A673 (cell line): ENCODE measurements around the gene RBCK1. TPM values are rescaled to one million over a fixed set of nuclear protein-coding genes. Genes with fewer than 3 reads are reported as not detected.
A peak's percentile ranks its signal among the peaks of the same experiment; 100 is the strongest.

Source experiments
- BruUV-seq: library from RNA; stranded (reverse); fragments of 400-500 nt; replicated peaks from 2 replicates; lab custom pipeline; 2021; lab: Mats Ljungman, UMichigan
- CTCF ChIA-PET: fragments of 300-600 bp; sonication (Branson Sonifier 250); formaldehyde crosslinking; loops from one replicate; lab custom pipeline; 2022; ENCODE audit warnings: antibody characterized with exemption; lab: Charles Lee
- POLR2A ChIA-PET: fragments of 300-600 bp; sonication (Branson Sonifier 250); formaldehyde crosslinking; loops from one replicate; lab custom pipeline; 2022; ENCODE audit warnings: antibody characterized with exemption; ENCODE audit not compliant: low non-redundant PET; lab: Charles Lee
- DNase-seq: peaks from one replicate; pipeline ENCODE4 v3.0.0-alpha.2; 2015; ENCODE audit warnings: low spot score
- H3K27ac ChIP-seq: fragments of 200-600 bp; sonication (generic); 2 replicates; pipeline ENCODE4 v1.5.1; 2016; ENCODE audit warnings: mixed run types, low read depth, mild to moderate bottlenecking, mixed read lengths, antibody characterized with exemption, low read length; ENCODE audit not compliant: poor library complexity, severe bottlenecking
- H3K27me3 ChIP-seq: fragments of 200-600 bp; sonication (generic); replicated peaks from 2 replicates; pipeline ENCODE4 v1.6.1; 2017; ENCODE audit warnings: mixed run types, low read depth, mild to moderate bottlenecking, mixed read lengths, antibody characterized with exemption, low read length; ENCODE audit not compliant: insufficient read depth, poor library complexity
- H3K36me3 ChIP-seq: fragments of 200-600 bp; sonication (generic); 2 replicates; pipeline ENCODE4 v1.6.1; 2016; ENCODE audit warnings: mixed run types, mild to moderate bottlenecking, mixed read lengths, antibody characterized with exemption, low read length; ENCODE audit not compliant: insufficient read depth, poor library complexity, severe bottlenecking
- H3K4me1 ChIP-seq: fragments of 200-600 bp; sonication (generic); 2 replicates; pipeline ENCODE4 v1.6.1; 2017; ENCODE audit warnings: mixed run types, mild to moderate bottlenecking, mixed read lengths, antibody characterized with exemption, low read length; ENCODE audit not compliant: insufficient read depth, poor library complexity, severe bottlenecking
- H3K4me3 ChIP-seq: fragments of 200-600 bp; sonication (generic); 2 replicates; pipeline ENCODE4 v1.5.1; 2016; ENCODE audit warnings: low read depth, mixed run types, mild to moderate bottlenecking, mixed read lengths, low read length; ENCODE audit not compliant: poor library complexity, severe bottlenecking
- H3K9me3 ChIP-seq: fragments of 200-600 bp; sonication (generic); 2 replicates; pipeline ENCODE4 v1.6.1; 2016; ENCODE audit warnings: mixed run types, low read depth, mild to moderate bottlenecking, mixed read lengths, antibody characterized with exemption, low read length; ENCODE audit not compliant: poor library complexity, severe bottlenecking
- CTCF ChIP-seq: fragments of 300-800, 200-600 bp; sonication (generic); conservative IDR thresholded peaks from 2 replicates; pipeline ENCODE4 v1.5.1; 2017; ENCODE audit warnings: low read depth, mild to moderate bottlenecking, antibody characterized with exemption, low read length, moderate library complexity, mixed read lengths
- EZH2 ChIP-seq: fragments of 200-600 bp; sonication (generic); IDR thresholded peaks from 2 replicates; pipeline ENCODE4 v1.6.1; 2017; ENCODE audit warnings: borderline replicate concordance, low read depth, mild to moderate bottlenecking, mixed read lengths, antibody characterized with exemption, low read length; ENCODE audit not compliant: poor library complexity, severe bottlenecking
- intact Hi-C: fragments of 100-400 bp; cut with micrococcal nuclease; formaldehyde crosslinking; loops from one replicate; pipeline ENCODE4 v1.10.0; 2022; ENCODE audit not compliant: unreplicated experiment
- total RNA-seq: library from RNA; stranded (reverse); gene quantifications from 2 replicates; pipeline ENCODE4 v1.2.3, GENCODE V29; 2021

Gene RBCK1
- total RNA-seq, 1 experiment from 2014 or later: 72.0 TPM

DNA sequence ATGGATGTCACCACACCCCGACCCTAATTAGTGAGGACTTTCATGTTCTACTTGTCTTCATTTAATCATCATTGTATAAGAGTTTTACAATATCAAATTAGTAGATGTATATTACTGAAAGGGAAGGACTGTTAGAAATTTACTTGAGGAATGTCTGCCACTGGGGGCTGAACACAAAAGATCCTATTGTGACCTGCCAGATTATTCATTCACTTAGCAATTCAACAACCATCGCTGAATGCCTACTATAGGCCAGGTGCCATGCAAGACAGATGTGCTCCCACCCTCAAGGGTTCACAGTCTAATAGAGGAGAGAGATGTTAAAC, 8.0 kb upstream of the RBCK1 start:
- intact Hi-C loops: no loop called here
- ChIA-PET POLR2A (interaction anchor here (0.8 kb wide), 1 partner anchor 18 kb away, joined by 3 read pairs; no protein-coding TSS in a partner anchor), CTCF (interaction anchor here (0.6 kb wide), 1 partner anchor 295 kb away, joined by 10 read pairs; no protein-coding TSS in a partner anchor)
- Histone ChIP-seq H3K27me3 (no peaks in the 10 kb centered on the region), H3K4me3 (no peak overlapping the region), H3K36me3 (peaks cover 31% of the 10 kb centered on the region), H3K4me1 (peaks cover 12% of the 10 kb centered on the region), H3K27ac (peak overlapping the region; percentile 32), H3K9me3 (no peaks in the 10 kb centered on the region)
- no TSS peak for BruUV-seq
- DNase-seq: no peak
- TF ChIP-seq CTCF (no peak), EZH2 (no peak)

DNA sequence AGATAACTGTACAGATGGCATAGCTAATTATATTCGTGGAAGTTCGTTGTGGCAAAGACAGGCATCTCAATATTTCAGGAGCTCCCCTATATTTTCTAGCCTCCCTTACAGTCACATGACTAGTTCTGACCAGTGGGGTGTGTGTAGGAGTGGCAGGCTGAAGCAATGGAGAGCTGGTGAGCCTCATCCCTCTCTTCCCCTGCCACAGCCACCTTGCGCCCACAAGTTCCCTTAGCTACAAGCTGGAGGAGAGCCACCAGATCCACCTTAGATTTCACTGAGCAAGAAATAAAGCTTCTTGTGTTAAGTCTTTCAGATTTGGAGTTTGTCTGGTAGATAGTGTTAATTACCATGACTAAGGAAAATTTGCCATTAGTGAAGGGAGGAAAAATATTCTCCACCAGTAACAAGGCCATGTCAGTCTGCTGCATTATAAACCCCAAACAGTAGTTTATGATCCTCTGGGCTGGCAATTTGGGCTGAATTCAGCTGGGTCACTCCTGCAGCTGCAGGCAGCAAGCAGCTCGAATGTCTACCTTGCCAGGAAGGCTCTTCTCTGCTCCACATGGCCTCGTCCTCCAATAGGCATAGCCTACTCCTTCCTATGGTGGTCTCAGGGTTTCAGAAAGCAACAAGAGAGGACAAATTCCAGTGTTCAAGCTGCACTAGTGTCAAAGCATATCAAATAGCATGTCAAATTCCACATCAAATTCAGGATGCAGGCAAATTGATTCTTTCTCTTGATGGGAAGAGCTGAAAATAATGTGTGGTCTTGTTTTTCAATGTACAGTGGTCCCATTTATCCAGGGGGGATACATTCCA, 7.4 kb upstream of the RBCK1 start:
- BruUV-seq: no TSS peak
- Histone ChIP-seq H3K4me3 (no peak overlapping the region), H3K27me3 (no peaks in the 10 kb centered on the region), H3K9me3 (no peaks in the 10 kb centered on the region), H3K27ac (peak overlapping the region; percentile 32), H3K36me3 (peaks cover 26% of the 10 kb centered on the region), H3K4me1 (peaks cover 12% of the 10 kb centered on the region)
- POLR2A ChIA-PET: interaction anchor here (0.6 to 0.8 kb wide), 3 partner anchors 9 to 18 kb away, joined by 3 to 11 read pairs (median 8); no protein-coding TSS in a partner anchor
- DNase-seq: no peak
- no peak for TF ChIP-seq CTCF
- TF ChIP-seq EZH2: no peak
- CTCF ChIA-PET: no interaction called here
- intact Hi-C loops: no loop called here

- Histone ChIP-seq H3K27me3 (no peaks in the 10 kb centered on the region), H3K27ac (no peak overlapping the region), H3K4me3 (no peak overlapping the region), H3K9me3 (no peaks in the 10 kb centered on the region), H3K36me3 (peaks cover 13% of the 10 kb centered on the region), H3K4me1 (peaks cover 12% of the 10 kb centered on the region)
- intact Hi-C loops: no loop called here
- ChIA-PET POLR2A (interaction anchor here (0.7 kb wide), 1 partner anchor 15 kb away, joined by 11 read pairs; no protein-coding TSS in a partner anchor), CTCF (no interaction called here)
- no peak for DNase-seq
- no TSS peak for BruUV-seq
- TF ChIP-seq EZH2 (no peak), CTCF (no peak)
These were observed 6.2 kb upstream of the RBCK1 start for GRCh38 chr20:401682-402495.
